Measurements from ENCODE around the gene AMPD1.

DNA sequence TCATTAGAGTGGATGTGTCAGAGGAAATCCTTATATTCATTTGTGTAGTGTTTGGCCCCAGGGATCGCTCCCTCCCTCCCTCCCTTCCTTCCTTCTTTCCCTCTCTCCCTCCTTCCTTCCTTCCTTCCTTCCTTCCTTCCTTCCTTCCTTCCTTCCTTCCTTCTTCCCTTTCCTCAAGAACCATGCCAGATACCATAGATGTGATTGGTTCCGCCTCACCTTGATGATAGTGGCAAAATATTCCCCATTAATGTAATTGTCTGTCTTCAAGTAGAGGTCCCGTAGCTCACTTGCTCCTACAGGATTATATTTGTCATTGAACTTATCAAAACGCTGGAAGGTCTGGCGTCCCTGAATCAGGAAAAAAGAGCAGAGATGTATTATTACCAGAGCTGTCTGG, 17.7 kb downstream of the AMPD1 start:
- TF ChIP-seq, protein P1, sequence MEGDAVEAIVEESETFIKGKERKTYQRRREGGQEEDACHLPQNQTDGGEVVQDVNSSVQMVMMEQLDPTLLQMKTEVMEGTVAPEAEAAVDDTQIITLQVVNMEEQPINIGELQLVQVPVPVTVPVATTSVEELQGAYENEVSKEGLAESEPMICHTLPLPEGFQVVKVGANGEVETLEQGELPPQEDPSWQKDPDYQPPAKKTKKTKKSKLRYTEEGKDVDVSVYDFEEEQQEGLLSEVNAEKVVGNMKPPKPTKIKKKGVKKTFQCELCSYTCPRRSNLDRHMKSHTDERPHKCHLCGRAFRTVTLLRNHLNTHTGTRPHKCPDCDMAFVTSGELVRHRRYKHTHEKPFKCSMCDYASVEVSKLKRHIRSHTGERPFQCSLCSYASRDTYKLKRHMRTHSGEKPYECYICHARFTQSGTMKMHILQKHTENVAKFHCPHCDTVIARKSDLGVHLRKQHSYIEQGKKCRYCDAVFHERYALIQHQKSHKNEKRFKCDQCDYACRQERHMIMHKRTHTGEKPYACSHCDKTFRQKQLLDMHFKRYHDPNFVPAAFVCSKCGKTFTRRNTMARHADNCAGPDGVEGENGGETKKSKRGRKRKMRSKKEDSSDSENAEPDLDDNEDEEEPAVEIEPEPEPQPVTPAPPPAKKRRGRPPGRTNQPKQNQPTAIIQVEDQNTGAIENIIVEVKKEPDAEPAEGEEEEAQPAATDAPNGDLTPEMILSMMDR (optimal IDR thresholded peaks at IDR 0.05 in 1 of 3, IDR thresholded peaks at IDR 0.05 in 1 of 3, conservative IDR thresholded peaks at IDR 0.05 in 1 of 3; ENCODE audit: extremely low read depth in 1 of 3, insufficient read depth in 2 of 3, low read length in 3 of 3): no peak
- TF ChIP-seq EZH2 (IDR thresholded peaks at IDR 0.05; ENCODE audit: low read length): no peak

All from keratinocyte (primary cell).